Stimulated activated CD4-positive, alpha-beta T cell treated with anti-CD3 and anti-CD28 coated beads, TNF-alpha, amount 100 ng/mL, for 4 hours (primary cell): ENCODE measurements around the gene PPP1R13B.
"Not testable (repeated sequence)": the region's sequence is repeated elsewhere in the genome, so short reads cannot be mapped to it uniquely, and the experiment has no call there.

Source experiments
- DNase-seq, 3 experiments: peaks; one replicate each; pipeline ENCODE4 v3.0.0-alpha.2; 2020; ENCODE audit warnings: low read depth in 3 of 3

PPP1R13B gene

GRCh38 chr14:103861413-103862392, 14.3 kb upstream of the PPP1R13B start:
- no peak for DNase-seq

DNA sequence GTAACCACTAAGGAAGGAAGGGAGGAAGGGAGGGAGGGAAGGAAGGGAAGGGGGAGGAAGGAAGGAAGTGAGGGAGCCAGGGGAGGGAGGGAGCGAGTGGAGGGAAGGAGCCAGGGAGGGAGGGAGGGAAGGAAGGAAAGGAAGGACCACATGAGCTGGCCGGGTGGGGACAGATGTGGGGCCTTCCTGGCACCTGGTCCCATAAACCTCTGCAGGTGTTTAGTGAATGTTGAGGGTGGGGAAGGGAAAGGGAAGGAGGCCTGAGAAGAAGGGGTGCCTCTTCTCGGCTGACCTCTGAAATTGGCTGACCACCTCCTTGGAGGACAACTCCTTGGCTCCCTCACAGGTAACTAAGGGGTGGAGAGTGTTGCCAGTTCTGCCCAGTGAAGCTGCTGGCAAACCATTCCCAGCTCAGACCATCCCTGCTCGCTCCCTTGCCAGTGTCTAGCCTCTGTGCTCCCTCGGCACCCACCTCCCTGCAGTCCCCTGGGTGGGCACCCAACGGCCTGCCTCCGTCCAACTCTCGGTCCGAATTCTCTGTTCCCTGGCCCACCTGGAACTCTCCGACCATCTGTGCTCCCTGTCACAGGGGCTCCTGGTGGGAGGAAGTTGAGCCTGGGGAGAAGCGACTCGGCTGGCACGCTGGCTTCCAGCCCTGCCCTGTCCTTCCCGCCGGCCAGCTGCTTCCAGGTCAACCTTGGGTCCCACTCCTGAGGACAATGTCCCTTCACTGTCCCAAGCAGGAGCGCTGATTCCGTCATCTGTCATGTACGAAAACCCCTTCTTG, 12.2 kb upstream of the PPP1R13B start:
- DNase-seq = no peak

DNA sequence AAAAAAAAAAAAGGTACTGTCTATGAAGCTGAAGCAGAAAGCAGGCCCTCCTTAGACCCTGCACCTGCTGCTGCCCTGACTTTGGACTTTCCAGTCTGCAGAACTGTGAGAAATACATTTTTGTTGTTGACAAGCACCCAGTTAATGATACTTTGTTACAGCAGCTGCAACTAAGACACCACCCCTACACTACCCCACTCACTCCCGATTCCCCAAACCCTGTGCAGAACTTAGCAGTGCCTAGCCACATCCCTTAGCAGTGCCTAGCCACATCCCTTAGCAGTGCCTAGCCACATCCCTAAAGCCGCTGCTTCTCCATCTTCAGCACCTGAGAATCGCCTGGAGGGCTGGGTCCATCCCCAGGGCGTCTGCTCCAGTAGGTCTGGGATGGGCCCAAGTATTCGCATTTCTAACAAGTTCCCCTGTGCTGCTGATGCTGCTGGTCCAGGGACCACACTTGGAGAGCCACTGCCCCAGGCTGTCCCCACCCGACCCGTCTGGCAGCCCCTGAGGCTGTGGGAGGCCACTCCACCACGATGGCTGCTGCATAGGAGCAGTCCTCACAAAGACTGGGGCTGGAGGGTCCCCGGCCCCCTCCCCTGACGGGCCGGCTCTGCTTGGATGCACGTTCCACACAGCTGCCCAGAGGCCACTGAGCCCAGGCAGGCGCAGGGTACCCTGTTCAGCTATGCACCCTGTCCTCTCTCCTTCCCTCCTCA, 10.8 kb upstream of the PPP1R13B start:
- no peak for DNase-seq

- DNase-seq = no peak
Measured at GRCh38 chr14:103857256-103857655, 9.9 kb upstream of the PPP1R13B start.

GRCh38 chr14:103856607-103857006, 9.2 kb upstream of the PPP1R13B start:
- DNase-seq = no peak

DNA sequence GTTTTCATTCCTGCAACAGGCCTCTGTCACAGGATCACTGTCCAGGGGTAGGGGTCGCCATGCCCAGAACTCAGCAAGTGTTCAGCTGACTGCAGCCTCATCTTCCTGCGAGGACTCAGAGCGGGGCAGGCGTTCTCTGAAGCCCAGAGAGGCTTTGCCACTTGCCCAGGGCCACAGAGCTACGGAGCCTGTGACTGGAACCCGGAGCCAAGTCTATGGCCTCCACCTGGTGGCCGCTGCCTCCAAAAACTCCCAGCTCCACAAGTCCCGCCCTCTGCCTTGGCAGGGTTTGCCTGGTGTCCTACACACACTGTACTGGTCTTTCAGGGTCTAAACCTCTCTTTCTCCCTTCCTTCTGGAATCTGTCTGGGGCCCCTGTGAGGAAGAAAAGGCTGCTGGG, 8.7 kb upstream of the PPP1R13B start:
- DNase-seq = no peak

DNA sequence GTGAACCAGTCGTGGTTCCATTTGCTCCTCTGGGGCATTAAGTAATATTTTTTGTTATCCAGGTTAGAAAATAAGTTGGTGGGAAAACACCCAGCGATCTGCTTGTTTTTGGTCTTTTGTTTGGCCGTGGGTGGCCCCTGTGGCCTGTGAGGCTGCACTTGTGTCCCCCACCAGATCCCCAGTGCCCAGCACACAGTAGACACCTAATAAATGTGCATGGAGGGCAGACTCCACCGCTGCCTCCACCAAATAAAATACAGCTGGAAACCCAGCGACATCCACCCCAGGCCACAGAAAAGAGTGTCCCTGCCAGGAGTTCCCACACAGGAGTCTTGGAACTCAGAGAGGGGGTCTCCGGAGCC, 8.3 kb upstream of the PPP1R13B start:
- no peak for DNase-seq

GRCh38 chr14:103854822-103855733, 7.7 kb upstream of the PPP1R13B start:
- DNase-seq = no peak

- DNase-seq = no peak
Measured at GRCh38 chr14:103854017-103854808, 6.8 kb upstream of the PPP1R13B start.

DNA sequence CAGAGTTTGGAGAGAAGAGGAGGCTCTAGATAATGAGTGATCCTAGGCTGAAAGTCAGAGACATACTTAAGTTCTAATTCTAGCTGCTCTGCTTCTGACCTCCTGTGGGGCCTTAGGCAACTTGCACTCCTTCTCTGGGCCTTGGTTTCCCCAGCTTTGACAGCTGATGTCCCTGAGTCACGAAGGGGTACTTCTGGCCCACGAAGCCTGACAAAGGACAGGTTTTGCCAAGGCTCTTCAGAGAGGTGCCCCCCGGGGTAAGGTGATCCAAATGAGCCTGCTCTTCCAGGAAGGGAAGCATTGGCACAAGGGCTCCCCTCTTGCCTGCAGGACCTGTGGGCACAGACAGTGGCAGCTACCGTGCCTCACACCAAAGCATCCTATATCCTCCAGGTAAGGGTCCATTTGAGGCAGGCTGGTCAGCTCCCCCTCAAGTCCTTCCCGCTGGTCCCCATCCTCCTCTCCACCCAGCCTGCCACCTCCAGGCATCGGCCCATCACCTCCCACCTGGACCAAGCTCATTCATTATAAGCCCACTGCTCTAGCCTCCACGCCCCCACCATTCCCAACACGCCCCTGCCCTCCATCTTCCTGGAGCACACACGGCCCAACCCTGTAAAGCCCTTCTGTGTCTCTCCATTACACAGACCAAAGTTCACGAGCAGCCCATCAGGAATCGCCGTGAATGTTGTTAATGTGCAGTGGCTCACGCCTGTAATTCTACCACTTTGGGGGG, 1.9 kb upstream of the PPP1R13B start:
- no peak for DNase-seq

DNA sequence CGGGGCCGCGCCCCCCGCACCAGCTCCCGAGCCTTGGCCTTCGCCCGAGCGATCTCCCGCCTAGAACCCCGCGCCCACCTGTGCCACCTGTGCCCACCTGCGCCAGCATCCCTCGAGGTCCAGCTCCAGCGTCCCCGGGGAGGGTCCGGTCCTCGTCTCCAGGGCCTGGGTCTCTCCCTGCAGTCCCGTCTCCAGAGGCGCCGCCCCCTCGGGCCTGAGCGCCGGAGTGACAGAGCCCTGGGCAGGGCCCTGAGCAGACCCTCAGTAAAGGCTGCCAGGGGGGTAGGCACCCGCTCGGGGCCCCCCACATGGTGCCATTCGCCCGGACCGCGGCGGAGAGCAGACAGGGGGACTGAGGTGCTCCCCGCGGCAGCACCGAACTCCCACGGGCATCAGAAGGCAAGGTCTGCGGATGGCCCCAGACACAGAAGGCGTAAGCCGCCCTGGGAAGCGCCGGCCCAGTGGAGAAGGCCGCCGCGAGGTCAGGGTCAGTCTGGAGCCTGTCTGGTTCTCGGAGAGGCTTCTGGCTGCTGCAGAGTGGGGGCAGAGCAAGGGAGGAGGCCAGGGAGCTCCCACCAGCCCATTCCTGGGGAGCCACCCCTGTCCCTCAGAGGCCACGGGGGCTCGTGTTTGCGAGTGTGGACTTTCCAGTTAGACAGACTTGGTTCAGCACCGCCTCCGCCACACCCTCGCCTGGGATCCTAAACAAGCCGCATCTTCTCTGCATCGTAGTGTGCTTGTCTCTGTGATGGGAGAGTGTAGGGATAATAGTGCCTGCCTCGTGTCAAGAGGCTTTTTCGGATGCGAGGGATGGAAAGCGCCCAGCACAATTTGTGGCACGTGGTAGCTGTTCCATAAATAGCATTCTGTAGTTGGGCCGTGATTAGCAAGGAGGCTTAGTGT, 1.1 kb upstream of the PPP1R13B start:
- no peak for DNase-seq

DNA sequence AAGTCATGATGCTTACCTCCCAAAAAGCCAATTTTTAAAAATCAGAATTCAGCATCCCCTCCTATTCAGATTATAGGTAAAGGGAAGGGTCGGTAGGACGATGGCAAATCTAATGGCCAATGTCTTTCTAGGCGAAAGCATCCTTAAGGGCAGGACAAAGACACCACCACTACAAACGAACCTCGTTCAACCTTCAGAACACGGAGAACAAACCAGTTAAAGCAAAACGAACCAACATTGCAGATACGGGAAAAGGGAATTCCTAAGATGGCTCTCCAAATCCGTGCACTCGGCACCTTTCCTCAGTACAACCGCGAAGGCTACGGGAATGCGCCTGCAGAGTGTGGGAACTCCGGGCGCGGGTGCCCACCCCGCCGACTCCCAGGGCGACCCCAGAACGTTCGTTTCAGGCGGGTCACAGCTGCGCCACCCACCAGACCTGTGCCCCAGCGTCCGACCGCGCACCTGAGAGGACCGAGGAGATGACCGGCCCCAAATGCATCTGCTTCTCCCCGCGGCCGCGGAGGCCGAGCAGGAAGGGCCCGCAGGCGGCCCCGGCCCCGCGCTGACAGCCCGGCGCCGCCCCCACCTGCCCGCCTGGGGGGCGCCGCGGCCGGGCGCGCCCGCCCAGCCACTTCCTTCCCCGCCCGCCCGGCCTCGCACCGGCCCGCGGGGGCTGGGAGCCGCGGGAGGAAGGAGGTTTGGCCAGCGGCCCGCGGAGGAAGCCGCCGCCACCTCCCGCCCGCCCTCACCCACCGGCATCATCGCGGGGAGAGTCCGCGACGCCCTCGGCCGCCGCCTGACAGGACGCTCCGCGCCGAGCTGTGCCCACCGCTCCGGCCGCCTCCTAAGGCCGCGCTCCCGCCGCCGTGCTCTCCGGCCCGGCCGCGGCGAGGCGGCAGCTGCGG, 578 bp downstream of the PPP1R13B start:
- no peak for DNase-seq

DNA sequence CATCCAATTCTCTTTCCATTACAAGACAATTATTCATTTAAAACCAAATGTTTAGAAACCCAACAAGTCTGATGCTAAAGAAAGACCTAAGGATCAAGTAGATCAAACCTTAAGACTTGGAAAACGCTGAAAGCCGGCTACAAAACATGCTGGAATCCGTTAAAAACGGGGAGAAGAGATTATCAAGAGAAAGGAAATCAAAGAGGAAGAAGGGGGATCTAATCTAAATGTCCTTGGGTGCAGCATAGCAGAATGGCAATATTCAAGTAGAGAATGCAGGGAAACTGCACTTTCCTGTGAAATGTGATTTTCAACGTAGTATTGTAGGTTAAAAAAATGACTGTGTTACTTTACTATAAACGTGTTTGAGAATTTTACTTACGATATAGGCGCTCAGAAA, 1.3 kb downstream of the PPP1R13B start:
- no peak for DNase-seq

DNA sequence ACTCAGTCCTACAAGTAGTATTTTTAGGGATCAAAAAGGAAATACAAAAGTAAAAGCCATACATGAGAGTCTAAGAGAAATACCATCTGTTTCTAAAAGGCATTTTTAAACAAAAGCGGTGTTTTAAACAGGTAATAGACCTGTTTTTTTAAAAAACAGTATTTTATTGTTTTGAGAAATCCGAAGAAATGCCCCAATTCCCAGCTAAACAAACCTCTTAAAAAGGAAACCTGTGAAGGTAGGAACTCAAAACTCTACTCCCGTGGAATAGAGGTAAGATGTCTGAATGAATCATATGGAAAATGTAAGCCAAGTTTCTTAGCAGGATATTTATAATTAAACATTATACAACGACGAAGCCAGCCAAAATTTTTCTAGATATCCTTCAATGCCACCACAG, 2.0 kb downstream of the PPP1R13B start:
- DNase-seq = no peak

- DNase-seq = not testable (repeated sequence)
Measured at GRCh38 chr14:103841265-103841664, 6.1 kb downstream of the PPP1R13B start.

DNA sequence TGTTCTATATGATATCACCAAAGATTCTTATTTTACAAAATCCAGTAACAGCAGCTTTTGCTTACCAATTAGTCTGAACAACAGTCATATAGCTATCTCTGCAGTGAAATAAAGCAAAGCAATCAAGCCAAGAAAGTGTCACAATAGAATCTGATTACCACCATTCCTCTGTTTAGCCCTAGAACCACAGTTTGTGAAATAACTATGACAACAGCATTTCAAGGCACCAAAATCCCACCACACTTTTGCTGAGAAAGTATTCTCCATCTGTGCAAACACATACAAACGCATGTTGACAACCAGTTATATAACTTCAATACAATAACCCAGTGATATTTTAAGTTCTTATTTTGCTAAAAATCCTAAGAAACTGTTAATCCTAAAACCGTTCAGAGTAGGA, 7.4 kb downstream of the PPP1R13B start:
- no peak for DNase-seq

DNA sequence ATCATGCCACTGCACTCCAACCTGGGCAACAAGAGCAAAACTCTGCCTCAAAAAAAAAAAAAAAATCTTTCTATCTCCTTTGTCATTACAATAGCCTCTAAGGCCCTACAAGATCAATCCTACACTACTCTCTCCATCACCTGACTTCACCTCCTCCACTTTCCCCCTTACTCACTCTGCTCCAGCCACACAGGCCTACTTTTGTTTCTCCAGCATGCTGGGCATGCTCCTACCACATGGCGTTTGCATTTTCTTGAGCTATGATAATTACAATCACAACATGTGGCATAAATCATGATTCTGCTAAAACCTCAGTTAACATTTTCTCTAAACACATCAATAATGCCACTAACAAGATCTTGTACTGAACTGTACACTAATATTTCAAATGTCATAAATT, 7.8 kb downstream of the PPP1R13B start:
- DNase-seq = no peak

- no peak for DNase-seq
Measured at GRCh38 chr14:103838117-103838516, 9.3 kb downstream of the PPP1R13B start.
